Measurements from ENCODE around the gene ADAMTS12.
"Not testable (repeated sequence)": the region's sequence is repeated elsewhere in the genome, so short reads cannot be mapped to it uniquely, and the experiment has no call there.

ADAMTS12 gene

DNA sequence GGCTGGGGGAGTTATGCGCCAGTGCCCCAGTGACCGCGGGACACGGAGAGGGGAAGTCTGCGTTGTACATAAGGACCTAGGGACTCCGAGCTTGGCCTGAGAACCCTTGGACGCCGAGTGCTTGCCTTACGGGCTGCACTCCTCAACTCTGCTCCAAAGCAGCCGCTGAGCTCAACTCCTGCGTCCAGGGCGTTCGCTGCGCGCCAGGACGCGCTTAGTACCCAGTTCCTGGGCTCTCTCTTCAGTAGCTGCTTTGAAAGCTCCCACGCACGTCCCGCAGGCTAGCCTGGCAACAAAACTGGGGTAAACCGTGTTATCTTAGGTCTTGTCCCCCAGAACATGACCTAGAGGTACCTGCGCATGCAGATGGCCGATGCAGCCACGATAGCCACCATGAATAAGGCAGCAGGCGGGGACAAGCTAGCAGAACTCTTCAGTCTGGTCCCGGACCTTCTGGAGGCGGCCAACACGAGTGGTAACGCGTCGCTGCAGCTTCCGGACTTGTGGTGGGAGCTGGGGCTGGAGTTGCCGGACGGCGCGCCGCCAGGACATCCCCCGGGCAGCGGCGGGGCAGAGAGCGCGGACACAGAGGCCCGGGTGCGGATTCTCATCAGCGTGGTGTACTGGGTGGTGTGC lies 44.7 kb upstream of the ADAMTS12 start, which contains the start of gene RXFP3:
Gene RXFP3, plus strand, starts transcription at position 6 of the 636 bp plus-strand sequence. Its CDS starts 355 bp downstream, at position 361.
- DNase-seq (ENCODE audit: insufficient read length, low spot score) (no peak), FAIRE-seq (no peak)
- TF ChIP-seq POLR2AphosphoS5 (IDR thresholded peaks at IDR 0.05; ENCODE audit: low read depth, low read length) (no peak), POLR2A (IDR thresholded peaks at IDR 0.05; ENCODE audit: low read depth, low read length) (no peak), SPI1 (IDR thresholded peaks at IDR 0.05; ENCODE audit: low read depth, low read length) (no peak), PAX5 (IDR thresholded peaks at IDR 0.05; ENCODE audit: insufficient read depth, low read length, severe bottlenecking) (no peak), TAF1 (IDR thresholded peaks at IDR 0.05; ENCODE audit: low read depth, low read length) (no peak), POU2F2 (IDR thresholded peaks at IDR 0.05; ENCODE audit: low read depth, low read length) (no peak)

DNA sequence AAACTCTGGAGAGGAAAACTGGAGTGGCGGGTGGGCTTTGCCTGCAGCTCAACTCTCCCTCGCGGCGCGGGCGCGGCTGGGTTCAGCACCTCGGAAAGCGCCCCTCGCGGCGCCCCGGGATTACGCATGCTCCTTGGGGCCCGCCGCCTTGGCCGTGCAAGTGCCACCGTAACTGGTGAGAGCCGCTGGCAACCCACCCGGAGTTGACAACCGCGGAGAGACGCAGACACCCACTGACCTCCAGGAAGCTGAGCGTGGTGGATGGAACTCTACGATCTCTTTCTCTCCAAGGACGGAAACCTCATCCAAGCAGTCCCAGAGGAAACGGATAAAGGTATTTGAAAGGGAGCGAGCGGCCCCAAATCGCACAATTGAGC lies 44.2 kb upstream of the ADAMTS12 start:
- DNase-seq (ENCODE audit: insufficient read length, low spot score): peak; percentile 62
- TF ChIP-seq POU2F2 (IDR thresholded peaks at IDR 0.05; ENCODE audit: low read depth, low read length) (no peak), PAX5 (IDR thresholded peaks at IDR 0.05; ENCODE audit: insufficient read depth, low read length, severe bottlenecking) (no peak), TAF1 (IDR thresholded peaks at IDR 0.05; ENCODE audit: low read depth, low read length) (no peak), POLR2AphosphoS5 (IDR thresholded peaks at IDR 0.05; ENCODE audit: low read depth, low read length) (no peak), SPI1 (IDR thresholded peaks at IDR 0.05; ENCODE audit: low read depth, low read length) (no peak), POLR2A (IDR thresholded peaks at IDR 0.05; ENCODE audit: low read depth, low read length) (no peak)
- FAIRE-seq: peak; percentile 75

DNA sequence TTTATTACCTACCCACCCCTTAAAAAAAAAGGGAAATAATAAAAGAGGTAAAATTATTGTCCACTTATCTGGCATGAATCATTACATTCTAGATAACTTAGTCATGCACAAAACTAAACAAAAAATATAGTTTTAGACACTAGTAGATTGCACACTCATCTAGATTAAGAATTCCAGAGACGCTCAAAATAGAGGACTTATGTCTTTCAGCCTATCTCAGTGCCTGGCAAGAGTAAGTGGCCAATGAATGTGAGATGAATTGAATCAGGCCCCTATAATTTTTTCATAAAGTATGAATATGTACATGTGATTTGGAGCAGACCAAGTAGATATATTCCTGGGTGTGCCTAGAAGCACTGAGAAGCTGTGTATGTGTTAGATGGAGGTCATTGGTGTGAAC lies 42.4 kb upstream of the ADAMTS12 start:
- DNase-seq (ENCODE audit: insufficient read length, low spot score): no peak
- no peak for FAIRE-seq

DNA sequence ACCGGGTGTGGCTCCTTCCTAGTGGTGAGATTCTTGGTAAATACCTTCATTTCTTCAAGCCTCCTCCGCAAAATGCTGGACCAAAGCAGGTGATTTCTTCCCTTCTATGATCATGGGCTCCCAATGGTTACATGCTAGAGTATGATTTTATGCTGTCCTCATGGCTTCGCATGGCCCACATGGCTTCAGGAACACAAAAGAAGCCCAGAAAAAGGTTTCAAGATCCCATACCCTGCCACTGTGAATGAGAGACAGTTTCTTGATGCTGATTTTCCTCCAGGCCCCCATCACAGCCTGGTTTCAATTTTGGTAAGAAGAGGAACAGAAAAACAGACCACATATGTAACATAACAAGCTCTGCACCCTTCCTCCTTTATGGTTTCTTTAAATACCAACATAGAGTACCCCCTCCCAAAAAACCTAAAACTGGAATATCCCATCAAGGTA lies 42.0 kb upstream of the ADAMTS12 start:
- no peak for TF ChIP-seq POLR2A (IDR thresholded peaks at IDR 0.05; ENCODE audit: low read depth, low read length)
- peak; percentile 99 for TF ChIP-seq SPI1 (IDR thresholded peaks at IDR 0.05; ENCODE audit: low read depth, low read length)
- TF ChIP-seq TAF1 (IDR thresholded peaks at IDR 0.05; ENCODE audit: low read depth, low read length): no peak
- FAIRE-seq (peak; percentile 47), DNase-seq (ENCODE audit: insufficient read length, low spot score) (no peak)

More for the DNA sequence above, 42.4 kb upstream of the ADAMTS12 start:
- TF ChIP-seq POLR2A (IDR thresholded peaks at IDR 0.05; ENCODE audit: low read depth, low read length) (no peak), POLR2AphosphoS5 (IDR thresholded peaks at IDR 0.05; ENCODE audit: low read depth, low read length) (no peak), SPI1 (IDR thresholded peaks at IDR 0.05; ENCODE audit: low read depth, low read length) (no peak), POU2F2 (IDR thresholded peaks at IDR 0.05; ENCODE audit: low read depth, low read length) (no peak), TAF1 (IDR thresholded peaks at IDR 0.05; ENCODE audit: low read depth, low read length) (no peak), PAX5 (IDR thresholded peaks at IDR 0.05; ENCODE audit: insufficient read depth, low read length, severe bottlenecking) (no peak)

DNA sequence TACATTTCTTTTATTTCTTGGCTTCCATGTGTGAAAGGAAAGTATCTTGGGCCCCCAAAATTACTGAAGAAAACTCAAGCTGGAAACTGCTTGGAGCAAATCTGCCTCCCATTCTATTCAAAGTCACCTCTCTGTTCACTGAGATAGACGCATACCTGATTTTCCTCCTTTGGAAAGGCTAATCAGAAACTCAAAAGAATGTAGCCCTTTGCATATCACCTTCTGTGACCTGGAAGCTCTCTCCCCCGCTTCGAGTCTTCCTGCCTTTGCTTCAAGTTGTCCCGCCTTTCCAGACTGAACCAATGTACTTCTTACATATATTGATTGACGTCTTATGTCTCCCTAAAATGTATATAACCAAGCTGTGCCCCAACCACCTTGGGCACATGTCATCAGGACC lies 39.3 kb upstream of the ADAMTS12 start:
- no peak for TF ChIP-seq POLR2A (IDR thresholded peaks at IDR 0.05; ENCODE audit: low read depth, low read length)
- TF ChIP-seq PAX5 (IDR thresholded peaks at IDR 0.05; ENCODE audit: insufficient read depth, low read length, severe bottlenecking): no peak
- no peak for TF ChIP-seq POLR2AphosphoS5 (IDR thresholded peaks at IDR 0.05; ENCODE audit: low read depth, low read length)
- TF ChIP-seq TAF1 (IDR thresholded peaks at IDR 0.05; ENCODE audit: low read depth, low read length): no peak
- TF ChIP-seq SPI1 (IDR thresholded peaks at IDR 0.05; ENCODE audit: low read depth, low read length): no peak
- no peak for TF ChIP-seq POU2F2 (IDR thresholded peaks at IDR 0.05; ENCODE audit: low read depth, low read length)
- DNase-seq (ENCODE audit: insufficient read length, low spot score) (no peak), FAIRE-seq (no peak)

DNA sequence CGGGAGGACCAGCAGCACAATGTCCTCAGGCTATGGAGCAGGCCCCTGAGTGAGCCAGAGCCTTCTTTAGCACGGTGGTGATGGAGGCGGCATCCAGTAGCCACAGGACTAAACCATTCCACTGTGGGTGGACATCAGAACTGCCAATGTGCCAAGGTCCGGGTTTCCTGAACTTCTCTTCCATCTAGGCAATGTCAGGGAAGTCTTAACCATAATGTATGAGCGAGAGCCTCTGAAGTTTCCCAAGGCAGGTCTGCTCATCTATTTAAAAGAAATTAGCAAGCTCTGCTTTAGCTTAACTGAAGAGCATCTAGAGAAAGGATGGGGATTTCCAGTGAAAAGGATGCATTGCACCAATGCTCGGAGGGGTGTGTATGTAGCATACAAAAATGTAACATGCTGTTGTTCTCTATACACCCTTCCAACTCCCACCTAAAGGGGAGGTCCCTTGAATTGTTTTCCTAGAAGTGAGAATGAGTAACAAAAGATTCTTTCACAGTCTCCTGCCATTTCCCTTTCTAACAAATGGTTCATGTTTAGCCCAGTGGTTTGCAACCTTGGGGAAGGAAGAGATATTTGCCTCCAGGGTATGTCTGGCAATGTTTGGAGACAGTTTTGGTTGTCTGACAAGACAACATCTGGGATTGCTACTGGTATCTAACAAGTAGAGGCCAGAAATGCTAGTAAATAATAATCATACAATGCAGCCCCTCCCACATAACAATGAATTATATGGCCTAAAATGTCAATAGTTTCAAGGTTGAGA lies 38.3 kb upstream of the ADAMTS12 start:
- FAIRE-seq (peak; percentile 71), DNase-seq (ENCODE audit: insufficient read length, low spot score) (no peak)
- TF ChIP-seq POU2F2 (IDR thresholded peaks at IDR 0.05; ENCODE audit: low read depth, low read length) (no peak), POLR2A (IDR thresholded peaks at IDR 0.05; ENCODE audit: low read depth, low read length) (no peak), SPI1 (IDR thresholded peaks at IDR 0.05; ENCODE audit: low read depth, low read length) (0 out of 2 replicates have a peak, but pooled peaks have one; percentile 4), POLR2AphosphoS5 (IDR thresholded peaks at IDR 0.05; ENCODE audit: low read depth, low read length) (no peak), TAF1 (IDR thresholded peaks at IDR 0.05; ENCODE audit: low read depth, low read length) (no peak), PAX5 (IDR thresholded peaks at IDR 0.05; ENCODE audit: insufficient read depth, low read length, severe bottlenecking) (no peak)

DNA sequence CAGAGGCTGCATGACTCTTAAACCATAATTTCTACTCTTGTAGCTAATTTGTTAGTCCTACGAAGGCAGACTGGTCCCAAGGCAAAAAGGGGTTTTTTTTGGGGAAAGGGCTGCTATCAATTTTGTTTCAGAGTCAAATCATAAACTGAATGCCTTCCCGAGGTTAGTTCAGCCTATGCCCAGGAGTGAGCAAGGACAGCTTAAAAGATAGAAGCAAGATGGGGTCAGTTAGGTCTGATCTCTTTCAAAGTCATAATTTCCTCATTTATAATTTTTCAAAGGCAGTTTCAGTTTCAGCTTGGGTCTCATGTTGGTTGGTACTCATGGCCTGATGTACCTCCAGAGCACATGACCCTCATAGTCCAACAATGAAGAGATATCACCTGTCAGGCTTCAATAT lies 36.5 kb upstream of the ADAMTS12 start:
- no peak for TF ChIP-seq SPI1 (IDR thresholded peaks at IDR 0.05; ENCODE audit: low read depth, low read length)
- no peak for TF ChIP-seq PAX5 (IDR thresholded peaks at IDR 0.05; ENCODE audit: insufficient read depth, low read length, severe bottlenecking)
- no peak for TF ChIP-seq TAF1 (IDR thresholded peaks at IDR 0.05; ENCODE audit: low read depth, low read length)
- no peak for TF ChIP-seq POLR2A (IDR thresholded peaks at IDR 0.05; ENCODE audit: low read depth, low read length)
- no peak for TF ChIP-seq POU2F2 (IDR thresholded peaks at IDR 0.05; ENCODE audit: low read depth, low read length)
- TF ChIP-seq POLR2AphosphoS5 (IDR thresholded peaks at IDR 0.05; ENCODE audit: low read depth, low read length): no peak
- DNase-seq (ENCODE audit: insufficient read length, low spot score): no peak
- FAIRE-seq: peak; percentile 5

DNA sequence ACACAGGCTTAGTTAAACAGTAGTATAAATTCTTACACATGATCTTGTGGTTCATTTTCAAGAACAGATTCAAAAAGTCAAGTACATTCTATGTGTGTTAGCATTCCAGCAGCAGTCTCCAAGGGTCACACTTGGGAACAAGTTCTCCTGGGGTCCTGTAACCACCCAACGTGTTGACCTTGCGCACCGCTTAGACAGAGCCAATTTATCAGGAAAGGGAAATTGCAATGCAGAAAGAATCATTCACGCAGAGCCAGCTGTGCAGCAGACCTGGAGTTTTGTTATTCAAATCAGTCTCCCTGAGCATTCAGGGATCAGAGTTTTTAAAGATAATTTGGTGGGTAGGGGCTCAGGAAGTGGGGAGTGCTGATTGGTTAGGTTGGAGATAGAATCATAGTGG lies 35.9 kb upstream of the ADAMTS12 start:
- TF ChIP-seq POU2F2 (IDR thresholded peaks at IDR 0.05; ENCODE audit: low read depth, low read length) (no peak), PAX5 (IDR thresholded peaks at IDR 0.05; ENCODE audit: insufficient read depth, low read length, severe bottlenecking) (no peak)
- DNase-seq (ENCODE audit: insufficient read length, low spot score) (no peak), FAIRE-seq (peak; percentile 61)

DNA sequence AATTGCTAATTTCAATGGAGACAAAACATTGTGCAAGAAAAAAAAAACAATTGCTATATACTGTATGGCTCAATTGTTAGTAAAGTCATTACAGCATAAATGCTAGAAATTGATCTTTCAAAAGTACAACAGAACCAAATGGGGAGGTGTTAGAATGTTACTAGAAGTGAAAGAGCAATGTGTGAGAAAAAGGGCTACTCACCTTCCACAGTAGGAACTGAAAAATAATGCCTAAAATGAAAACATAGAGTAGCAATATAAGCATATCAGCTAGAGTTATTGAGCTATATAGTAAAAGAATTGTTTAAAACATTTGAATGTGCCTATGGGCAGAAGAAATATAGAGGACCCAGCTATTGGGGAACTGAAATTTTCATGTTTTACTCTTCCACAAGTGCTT lies 33.5 kb upstream of the ADAMTS12 start:
- TF ChIP-seq SPI1 (IDR thresholded peaks at IDR 0.05; ENCODE audit: low read depth, low read length) (peak; percentile 49; the same call in 1 of the 2 replicates), TAF1 (IDR thresholded peaks at IDR 0.05; ENCODE audit: low read depth, low read length) (no peak)
- no peak for DNase-seq (ENCODE audit: insufficient read length, low spot score)
- FAIRE-seq: peak; percentile 48

DNA sequence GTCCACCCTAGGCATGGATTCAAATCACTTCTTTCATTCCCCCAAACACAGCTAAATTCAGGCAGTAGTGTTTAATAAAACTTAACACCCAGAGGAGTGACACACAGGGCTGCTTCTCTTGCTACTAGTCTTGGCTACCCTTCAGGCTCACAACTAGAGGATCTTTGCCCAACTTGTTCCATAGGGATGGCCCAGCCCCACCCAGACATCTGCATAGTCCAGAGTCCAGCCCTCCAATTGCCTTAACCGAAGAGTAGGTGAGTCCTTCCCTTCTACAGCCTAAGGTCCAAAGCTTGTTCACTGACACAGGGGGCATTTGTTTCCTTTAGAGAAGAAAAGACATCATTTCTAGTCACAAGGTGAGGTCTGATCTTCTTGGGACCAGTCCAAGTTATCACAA lies 29.2 kb upstream of the ADAMTS12 start:
- TF ChIP-seq PAX5 (IDR thresholded peaks at IDR 0.05; ENCODE audit: insufficient read depth, low read length, severe bottlenecking): no peak
- FAIRE-seq: no peak
- DNase-seq (ENCODE audit: insufficient read length, low spot score): no peak

DNA sequence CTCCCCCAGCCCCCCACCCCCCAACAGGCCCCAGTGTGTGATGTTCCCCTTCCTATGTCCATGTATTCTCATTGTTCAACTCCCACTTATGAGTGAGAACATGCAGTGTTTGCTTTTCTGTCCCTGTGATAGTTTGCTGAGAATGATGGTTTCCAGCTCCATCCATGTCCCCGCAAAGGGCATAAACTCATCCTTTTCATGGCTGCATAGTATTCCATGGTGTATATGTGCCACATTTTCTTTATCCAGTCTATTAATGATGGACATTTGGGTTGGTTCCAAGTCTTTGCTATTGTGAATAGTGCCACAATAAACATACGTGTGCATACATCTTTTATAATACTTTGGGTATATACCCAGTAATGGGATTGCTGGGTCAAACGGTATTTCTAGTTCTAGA lies 23.1 kb upstream of the ADAMTS12 start:
- not testable (repeated sequence) for FAIRE-seq; DNase-seq (ENCODE audit: insufficient read length, low spot score)

DNA sequence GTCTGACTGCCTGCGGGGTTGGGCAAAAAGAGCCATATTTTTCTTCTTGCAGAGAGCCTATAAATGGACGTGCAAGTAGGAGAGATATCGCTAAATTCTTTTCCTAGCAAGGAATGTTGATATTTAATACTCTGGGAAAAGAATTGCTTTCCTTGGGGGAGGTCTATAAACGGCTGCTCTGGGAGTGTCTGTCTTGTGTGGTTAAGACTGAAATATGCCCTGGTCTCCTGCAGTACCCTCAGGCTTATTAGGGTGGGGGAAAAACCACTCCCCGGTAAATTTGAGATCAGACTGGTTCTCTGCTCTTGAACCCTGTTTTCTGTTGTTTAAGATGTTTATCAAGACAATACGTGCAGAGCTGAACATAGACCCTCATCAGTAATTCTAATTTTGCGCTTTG lies 14.5 kb upstream of the ADAMTS12 start:
- not testable (repeated sequence) for FAIRE-seq; DNase-seq (ENCODE audit: insufficient read length, low spot score)
